GM19452 (cell line): ENCODE results near the gene FAM72B.
"Not testable (repeated sequence)": the region's sequence is repeated elsewhere in the genome, so short reads cannot be mapped to it uniquely, and the experiment has no call there.

Experiments used
- ATAC-seq: cut with Tn5 transposase; IDR thresholded peaks from one replicate; pipeline ENCODE4 v1.9.1; 2021; ENCODE audit not compliant: unreplicated experiment

The FAM72B gene

DNA sequence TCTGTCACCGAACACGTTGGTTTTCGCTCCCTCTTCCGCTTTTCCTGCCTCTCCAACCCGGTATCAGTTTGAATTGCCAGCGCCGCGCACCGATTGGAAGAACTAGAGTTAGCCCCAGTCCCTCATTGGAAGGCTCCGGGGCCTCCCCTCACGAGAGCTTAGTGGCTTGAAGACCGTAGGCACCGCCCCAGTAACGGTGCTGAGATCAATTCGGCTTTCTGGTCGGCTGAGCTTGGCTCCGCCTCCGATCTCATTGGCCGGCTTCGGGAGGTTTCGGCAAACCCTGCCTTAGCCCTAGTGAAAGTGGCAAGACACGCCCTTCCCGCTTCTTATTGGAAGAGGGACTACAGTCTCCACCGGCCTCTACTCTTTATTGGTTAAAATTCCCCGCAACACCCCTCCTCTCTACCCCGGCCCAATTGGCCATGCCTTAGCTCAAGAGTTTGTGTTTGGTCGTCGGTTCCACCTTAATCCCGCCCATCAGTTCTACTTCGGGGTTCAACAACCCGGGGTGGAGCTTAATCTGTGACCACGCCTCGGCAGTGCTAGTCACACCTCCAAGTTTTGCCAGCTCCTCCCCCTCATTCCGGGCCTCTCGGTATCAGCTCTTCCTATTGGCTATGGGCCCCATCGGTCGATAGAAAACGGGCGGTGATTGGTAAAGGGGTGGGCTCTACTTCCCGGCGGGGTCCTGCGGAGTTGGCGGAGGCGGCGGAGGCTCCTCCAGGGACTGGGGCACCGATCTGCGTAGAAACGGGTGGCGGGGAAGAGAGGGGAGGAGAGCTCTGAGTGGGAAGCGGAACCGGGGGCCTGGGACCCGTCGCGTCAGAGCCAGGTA, at the start of gene FAM72B, which contains the start of gene SRGAP2C:
Gene FAM72B (minus strand): TSS at position 51 of the 838 bp plus-strand sequence. CDS start 851 bp downstream, outside the sequence.
Gene SRGAP2C (plus strand): TSS at position 686 of the 838 bp plus-strand sequence. CDS start 2,472 bp downstream, outside the sequence.
- ATAC-seq: peak; percentile 82

DNA sequence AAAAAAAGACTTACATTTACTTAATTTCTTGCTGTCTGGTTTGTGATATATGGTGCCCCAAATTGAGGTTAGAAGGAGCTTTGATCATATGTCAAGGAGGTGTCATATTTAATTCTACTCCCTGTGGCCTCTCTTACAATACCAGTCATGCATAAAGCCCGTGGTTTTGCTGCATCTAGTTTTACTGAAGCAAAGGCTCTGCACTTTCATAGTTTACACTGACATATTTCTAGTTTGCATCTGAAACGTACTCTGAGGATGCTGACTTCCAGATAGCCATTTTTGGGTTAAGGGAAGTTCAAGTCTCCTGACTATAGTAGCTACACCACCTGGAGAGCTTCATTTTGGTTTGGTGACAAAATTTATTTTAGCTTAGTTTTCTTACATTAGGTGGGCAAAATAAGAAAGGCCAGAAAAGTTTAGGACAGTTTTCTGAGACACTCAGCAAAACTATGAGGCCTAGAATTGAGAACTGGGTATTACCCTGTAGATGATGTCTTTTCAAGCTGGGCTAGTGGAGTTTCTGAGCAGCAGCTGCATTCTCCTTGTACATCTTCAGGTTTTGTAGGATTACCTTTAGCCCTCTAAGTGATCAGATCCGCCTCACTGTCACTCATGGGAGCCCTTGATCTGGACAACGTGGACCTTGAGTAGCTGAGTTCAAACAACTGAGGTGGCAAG, 48.4 kb upstream of the FAM72B start:
- ATAC-seq: not testable (repeated sequence)

DNA sequence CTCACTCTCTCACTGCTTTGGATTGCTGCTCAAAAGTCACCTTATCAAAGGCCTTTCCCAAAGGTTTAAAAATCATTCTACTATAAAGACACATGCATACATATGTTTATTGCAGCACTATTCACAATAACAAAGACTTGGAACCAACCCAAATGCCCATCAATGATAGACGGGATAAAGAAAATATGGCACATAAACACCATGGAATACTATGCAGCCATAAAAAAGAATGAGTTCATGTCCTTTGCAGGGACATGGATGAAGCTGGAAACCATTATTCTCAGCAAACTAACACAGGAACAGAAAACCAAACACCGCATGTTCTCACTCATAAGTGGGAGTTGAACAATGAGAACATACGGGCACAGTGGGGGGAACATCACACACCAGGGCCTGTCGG, 46.5 kb upstream of the FAM72B start:
- not testable (repeated sequence) for ATAC-seq

DNA sequence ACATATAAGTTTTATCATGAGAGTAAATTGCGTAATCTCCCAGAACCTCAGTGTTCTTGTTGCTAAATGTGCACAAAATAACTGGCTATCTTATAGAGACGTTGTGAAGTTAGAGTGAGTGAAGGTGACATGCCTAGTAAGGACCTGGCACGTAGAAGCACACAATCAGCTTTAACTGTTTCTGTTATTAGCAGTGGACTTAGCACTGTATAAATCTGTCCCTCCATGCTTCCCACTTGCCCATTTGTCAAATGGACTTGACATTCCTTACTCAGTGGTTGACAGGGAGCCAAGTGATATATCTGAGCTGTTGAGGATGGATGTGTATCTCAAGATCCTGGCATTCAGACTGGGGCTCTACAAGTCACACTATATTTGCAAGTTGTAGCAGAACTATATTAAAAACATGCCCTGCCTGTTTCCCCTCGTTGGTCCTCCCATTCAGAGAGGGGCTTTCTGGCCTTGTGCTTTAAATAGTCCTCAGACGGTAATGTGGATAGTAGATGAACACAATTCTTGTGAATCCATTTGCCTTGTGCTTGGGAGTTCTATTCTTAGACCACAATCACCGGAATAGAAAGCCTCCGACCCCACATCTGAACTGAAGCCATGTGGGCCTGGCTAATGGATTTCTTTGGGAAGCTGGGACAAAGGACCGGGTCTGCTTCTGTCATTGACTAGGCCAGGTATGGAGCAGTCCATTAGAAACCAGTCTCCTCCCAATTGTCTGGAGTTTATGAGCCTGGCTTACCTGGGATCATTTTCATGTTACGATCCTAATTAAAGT, 43.6 kb upstream of the FAM72B start:
- ATAC-seq: not testable (repeated sequence)

DNA sequence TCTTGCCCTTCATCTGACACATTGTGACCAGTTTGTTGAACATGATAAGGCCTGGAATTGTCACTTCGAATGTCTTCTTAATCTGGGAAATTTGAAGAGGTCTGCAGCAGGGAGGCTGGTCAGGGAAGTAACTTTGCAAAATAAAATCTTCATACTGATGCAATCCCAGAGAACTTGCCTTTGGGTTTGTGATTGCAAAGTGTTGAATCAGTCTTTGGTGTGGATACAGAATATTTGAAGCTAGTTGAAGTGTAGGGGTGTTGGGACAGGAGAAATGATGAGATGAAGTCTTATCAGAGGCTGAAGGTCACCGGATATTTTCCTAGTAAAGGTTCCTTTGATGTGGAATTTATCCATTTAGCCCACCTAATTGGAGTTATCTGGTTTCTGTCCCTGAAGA, 42.8 kb upstream of the FAM72B start:
- not testable (repeated sequence) for ATAC-seq

GRCh38 chr1:121226295-121226904, 42.3 kb upstream of the FAM72B start:
- not testable (repeated sequence) for ATAC-seq

DNA sequence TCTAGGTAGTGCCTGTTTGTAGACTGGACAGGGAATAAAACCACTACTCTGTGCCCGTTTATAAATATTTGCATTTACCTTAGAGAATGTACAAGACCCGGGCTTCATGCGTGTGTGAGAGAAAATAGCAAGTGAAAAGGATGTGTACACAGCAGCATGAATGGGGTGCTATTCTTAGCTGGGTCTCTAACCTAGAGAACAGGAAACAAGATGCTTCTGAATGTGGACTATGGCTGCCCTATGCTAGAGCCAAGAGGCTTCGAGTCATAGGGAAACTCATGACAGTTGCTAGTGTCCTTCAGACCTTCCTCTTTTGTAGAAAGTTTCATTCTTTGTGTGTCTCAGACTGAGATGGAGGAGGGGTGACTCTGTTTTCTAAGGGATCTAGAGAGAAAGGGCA, 40.6 kb upstream of the FAM72B start:
- peak; percentile 99 for ATAC-seq

DNA sequence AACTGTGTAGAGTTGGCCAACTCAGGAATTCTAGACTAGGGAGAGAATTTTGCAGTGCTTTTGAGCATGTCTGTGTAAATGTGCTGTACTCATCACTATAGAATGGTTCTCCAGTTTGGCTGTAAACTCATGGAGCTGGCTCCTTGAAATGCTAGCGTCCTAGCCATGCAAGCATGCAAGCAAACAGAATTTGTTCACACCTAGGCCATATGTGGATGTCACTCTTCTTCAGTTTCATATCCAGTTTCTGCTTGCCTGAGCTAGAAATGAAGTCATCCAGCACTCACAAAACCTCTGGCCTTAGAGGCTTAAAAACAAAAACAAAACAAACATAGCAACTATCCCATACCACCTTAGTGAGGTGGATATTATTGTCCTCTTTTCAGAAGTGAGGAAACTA, 37.6 kb upstream of the FAM72B start:
- peak; percentile 62 for ATAC-seq

DNA sequence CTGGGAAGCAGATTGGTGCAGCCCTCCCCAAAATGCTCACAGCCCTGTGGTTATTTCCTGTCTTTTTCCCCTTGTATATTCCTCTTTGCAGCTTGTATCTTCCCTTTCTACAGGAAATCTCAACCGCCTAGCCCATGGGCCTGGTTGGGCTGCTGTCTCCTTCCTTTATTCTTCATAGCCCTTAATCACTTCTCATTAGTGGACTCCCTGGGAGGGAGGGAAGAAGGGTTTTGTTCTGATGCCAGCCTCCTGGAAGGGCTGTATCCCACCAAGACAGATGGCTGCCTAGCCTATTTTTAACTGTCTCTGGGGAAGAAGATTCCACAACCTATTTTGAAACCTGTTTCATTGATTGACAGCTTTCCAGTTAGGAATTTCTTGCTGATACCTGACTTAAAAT, 32.5 kb upstream of the FAM72B start:
- ATAC-seq: not testable (repeated sequence)

DNA sequence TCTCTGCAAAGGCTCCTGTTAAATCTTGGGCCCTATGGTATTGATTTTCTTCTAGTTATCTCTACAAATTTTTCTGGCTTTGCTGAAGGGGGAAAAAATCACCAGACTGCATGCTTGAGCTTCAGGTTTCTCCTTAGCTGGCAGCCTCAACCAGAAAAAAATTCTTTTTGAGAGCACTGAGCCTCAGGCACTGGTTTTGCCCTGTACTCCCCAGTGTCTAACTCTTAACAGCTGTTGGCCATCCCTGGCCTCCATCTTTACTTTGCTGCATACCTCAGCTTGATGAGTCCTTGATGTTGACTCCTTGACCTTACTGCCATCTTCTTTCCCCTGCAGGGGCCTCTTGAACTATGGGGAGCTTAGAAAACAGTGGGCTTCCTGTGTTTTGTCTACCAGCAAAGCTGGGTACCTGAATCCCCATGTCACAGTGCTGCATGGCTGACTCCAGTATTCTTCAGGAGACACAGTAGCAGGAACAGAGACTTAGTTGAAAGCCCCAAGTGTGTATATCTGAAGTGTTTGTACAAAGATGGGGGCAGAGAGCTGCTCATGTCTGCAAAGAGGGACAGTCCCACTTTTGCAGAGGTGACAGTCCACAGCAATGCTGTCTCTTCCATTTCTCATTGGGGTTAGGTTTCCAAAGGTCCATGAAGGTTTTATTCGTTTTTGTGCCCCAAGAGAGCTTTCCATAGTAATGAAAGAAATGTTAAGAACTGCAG, 31.7 kb upstream of the FAM72B start:
- not testable (repeated sequence) for ATAC-seq

- not testable (repeated sequence) for ATAC-seq
Measured at GRCh38 chr1:121214544-121215156, 30.5 kb upstream of the FAM72B start.

DNA sequence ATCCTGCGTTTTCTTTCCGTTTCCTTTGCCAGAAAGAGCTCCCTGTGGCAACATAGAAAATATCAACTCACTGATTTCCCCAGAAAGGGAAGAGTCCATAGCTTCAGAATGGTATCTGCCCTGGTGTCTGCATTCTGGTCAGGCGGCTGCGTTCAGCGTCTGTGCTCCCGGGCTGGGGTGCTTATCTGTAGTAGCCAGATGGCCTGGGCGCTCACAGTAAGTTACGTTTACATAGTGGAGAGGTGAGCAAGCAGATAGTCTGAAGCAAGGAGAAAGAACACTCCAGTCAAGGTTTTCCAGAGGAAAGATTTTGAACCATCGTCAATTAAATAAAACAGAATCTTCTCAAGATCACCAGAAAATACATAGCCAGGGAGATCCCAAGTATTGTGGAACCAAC, 29.4 kb upstream of the FAM72B start:
- ATAC-seq: not testable (repeated sequence)

GRCh38 chr1:121210778-121211177, 26.6 kb upstream of the FAM72B start:
- not testable (repeated sequence) for ATAC-seq

DNA sequence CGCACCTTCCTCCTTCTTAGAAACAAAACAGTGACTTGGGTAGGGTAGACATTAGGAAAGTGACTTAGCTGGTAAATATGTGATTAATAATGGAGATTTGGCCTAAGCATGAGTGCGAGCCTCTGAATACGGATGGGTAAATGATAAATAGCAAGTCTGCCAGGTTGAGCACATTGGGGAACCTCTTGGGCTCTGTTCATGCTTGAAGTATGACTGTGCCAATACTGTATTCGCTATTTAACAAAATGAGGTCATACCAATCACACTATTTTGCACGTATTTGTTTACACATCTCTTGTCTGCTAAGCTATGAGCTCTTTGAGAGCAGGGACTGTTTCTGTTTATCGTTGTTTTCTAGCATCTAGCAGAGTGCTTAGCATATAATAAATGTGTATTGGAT, 24.2 kb upstream of the FAM72B start:
- not testable (repeated sequence) for ATAC-seq

GRCh38 chr1:121207328-121207727, 23.2 kb upstream of the FAM72B start:
- ATAC-seq: not testable (repeated sequence)

DNA sequence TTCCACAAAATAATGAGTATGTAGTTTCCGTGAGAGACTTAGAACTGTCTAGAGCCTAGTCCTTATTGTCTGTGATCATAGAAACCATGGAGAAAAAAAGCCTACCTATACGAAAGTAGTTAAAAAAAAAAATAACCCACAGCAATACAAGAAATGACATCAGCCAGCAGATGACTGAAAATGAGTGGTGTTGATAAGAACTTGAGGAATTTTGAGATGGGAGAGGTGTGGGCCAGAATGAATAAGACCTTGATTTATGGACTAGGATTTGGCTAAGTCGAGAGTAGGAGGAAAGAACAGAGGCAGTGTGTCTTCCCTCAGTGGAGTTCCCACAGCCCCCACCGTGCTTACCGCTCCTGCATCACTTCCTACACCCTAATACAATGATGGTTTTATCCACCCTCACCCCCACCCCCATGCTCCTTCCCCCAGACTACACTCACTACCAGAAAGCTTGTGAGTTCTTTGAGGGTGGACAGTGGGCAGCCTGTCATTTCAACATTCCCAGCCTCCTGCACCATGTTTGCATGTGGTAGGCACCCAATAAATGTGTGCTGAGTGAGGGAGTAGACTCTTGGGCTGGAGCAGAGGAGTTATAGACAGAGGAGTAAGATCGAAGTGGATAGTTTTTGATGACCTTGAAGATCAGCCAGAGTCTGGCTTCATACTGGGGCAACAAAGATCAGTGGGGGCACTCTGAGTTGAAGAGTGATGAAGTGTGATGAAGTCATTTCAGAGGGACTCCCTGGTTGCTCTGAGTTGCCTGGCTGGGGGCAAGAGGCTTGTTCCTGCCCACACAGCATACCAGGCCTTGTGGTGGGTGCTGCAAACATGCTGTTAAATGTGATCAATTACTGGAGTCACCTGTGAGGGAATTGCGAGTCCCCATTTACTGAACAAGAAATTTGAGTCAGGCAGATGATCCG, 21.9 kb upstream of the FAM72B start:
- ATAC-seq: not testable (repeated sequence)

DNA sequence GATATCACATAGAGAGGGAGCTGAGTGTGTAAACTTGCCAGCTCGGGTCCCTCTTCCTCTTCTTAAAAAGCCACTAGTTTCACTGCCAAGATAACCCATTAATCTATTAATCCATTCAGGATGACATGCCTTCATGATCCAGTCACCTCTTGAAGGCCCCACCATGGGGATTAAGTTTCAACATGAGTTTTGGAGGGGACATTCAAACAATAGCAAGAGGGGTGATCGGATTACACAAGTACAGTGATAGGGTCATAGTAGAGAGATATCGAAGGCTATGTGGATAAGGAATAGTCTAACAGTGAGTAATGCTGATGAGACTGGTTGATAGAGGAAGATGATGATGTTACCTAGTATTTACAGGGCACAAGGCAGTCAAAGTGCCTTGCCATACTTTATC, 18.8 kb upstream of the FAM72B start:
- ATAC-seq: not testable (repeated sequence)
